ENCODE measurements around the gene CORO7. TPM values are rescaled to one million over a fixed set of nuclear protein-coding genes. Genes with fewer than 3 reads are reported as not detected.
A peak's percentile ranks its signal among the peaks of the same experiment; 100 is the strongest.
"Not testable (repeated sequence)": the region's sequence is repeated elsewhere in the genome, so short reads cannot be mapped to it uniquely, and the experiment has no call there.

Gene CORO7
- total RNA-seq, 1 donor from 2014 or later: 11.6 TPM

GRCh38 chr16:4404967-4405696 lies 11.3 kb downstream of the CORO7 start:
- DNase-seq (no peak), ATAC-seq (ENCODE audit: poor library complexity) (no peak)
- intact Hi-C loops (cut with DNase I): loop anchor here (5.0 to 10.0 kb wide), 2 partner anchors 118 to 200 kb away; no protein-coding TSS in a partner anchor

- intact Hi-C loops (cut with DNase I): loop anchor here (5.0 to 10.0 kb wide), 2 partner anchors 117 to 200 kb away; no protein-coding TSS in a partner anchor
- ATAC-seq (ENCODE audit: poor library complexity) (no peak), DNase-seq (no peak)
Observed at GRCh38 chr16:4404247-4404966, 12.0 kb downstream of the CORO7 start.

DNA sequence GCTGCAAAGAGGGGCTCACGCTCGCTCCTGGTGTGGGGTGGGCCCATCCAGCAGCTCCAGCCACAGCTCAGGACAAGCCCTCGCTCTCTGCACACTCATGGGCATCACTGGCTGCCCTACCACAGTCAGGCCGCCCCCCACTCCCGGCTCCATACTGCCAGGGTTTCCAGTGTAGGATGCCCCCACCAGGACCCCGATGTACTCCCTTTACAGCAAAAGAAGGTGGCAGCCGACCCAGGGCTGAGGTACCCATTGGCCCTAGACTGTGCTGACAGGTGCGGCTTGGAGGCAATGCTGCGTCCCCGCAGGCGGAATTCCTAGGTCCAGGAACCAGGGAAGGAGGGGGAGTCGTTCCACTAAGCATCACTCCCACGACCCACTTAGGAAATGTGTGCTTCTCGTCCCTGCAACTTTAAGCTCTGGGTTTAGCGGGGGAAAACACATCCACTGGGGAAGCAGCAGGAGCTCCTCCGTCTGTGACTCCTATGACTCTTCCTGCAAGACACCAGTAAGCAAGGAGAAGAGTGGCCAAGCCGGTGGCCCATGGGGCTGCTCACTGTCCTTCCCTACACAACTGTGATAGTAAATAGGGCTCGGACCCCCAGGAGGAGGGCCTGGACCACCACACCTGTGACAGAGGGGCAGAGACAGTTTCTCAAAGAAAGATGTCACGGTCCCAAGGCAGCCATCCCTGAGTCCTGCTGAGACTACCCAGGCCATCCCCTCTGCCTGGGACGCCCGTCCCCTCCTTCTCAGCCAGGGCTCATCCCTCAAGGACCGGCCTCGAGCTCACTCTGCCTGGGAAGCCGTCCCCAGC lies 13.1 kb downstream of the CORO7 start:
- ATAC-seq (ENCODE audit: poor library complexity) (no peak), DNase-seq (no peak)
- intact Hi-C loops (cut with DNase I): loop anchor here (2.0 to 10.0 kb wide), 3 partner anchors 45 to 199 kb away; no protein-coding TSS in a partner anchor

- DNase-seq: peak; percentile 91
- peak; percentile 95 for ATAC-seq (ENCODE audit: poor library complexity)
- intact Hi-C loops (cut with DNase I): loop anchor here (2.0 to 10.0 kb wide), 3 partner anchors 44 to 198 kb away; no protein-coding TSS in a partner anchor
Observed at GRCh38 chr16:4402439-4403132, 13.8 kb downstream of the CORO7 start.

DNA sequence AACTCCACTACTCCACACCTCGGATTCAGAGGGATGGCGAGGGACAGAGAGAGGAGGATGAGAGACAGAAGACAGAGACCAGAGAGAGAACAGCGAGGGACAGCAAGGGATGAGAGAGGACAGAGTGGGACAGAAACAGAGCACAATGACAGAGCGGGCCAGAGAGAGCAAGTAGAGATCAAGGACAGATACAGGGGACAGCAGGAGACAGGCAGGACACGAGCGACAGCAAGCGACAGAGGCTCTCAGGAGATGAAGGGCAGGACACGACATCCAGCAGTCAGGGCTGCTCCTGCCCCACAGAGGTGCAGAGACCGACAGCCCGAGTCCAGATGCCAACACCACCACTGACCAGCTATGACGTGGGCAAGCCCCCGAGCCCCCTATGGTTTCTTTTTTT lies 14.9 kb downstream of the CORO7 start:
- no peak for DNase-seq
- intact Hi-C loops (cut with DNase I): loop anchor here (5.0 to 10.0 kb wide), 2 partner anchors 114 to 197 kb away; no protein-coding TSS in a partner anchor
- no peak for ATAC-seq (ENCODE audit: poor library complexity)

GRCh38 chr16:4401094-4401501 lies 15.3 kb downstream of the CORO7 start:
- ATAC-seq (ENCODE audit: poor library complexity): no peak
- peak; percentile 21 for DNase-seq
- intact Hi-C loops (cut with DNase I): loop anchor here (5.0 to 10.0 kb wide), 2 partner anchors 114 to 196 kb away; no protein-coding TSS in a partner anchor

GRCh38 chr16:4399001-4399730 lies 17.2 kb downstream of the CORO7 start:
- ATAC-seq (ENCODE audit: poor library complexity) (no peak), DNase-seq (no peak)
- intact Hi-C loops (cut with DNase I): no loop called here

GRCh38 chr16:4395055-4395726 lies 21.2 kb downstream of the CORO7 start:
- DNase-seq (no peak), ATAC-seq (ENCODE audit: poor library complexity) (no peak)
- intact Hi-C loops (cut with DNase I): no loop called here

GRCh38 chr16:4393850-4394249 lies 22.5 kb downstream of the CORO7 start:
- intact Hi-C loops (cut with DNase I); ATAC-seq (ENCODE audit: poor library complexity); DNase-seq: not testable (repeated sequence)

DNA sequence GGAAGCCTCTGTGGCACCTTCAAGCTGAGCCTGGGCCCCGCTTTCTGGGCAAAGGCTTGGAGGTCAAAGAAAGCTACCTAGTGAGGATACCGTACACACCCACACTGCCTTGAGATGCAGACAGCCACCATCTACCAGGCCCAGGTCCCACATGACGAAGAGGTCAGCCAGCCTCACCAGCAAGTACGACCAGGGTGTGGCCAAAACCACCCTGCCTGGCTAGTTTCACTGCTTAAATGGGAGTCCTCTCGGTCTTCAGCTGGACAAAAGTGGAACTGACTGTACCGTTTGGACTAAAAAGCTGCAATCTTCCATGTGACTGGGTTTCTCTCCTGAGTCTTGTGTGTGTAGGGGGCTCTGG lies 23.2 kb downstream of the CORO7 start:
- ATAC-seq (ENCODE audit: poor library complexity) (no peak), DNase-seq (no peak)
- intact Hi-C loops (cut with DNase I): no loop called here

- DNase-seq (no peak), ATAC-seq (ENCODE audit: poor library complexity) (peak; percentile 13)
- intact Hi-C loops (cut with DNase I): no loop called here
Observed at GRCh38 chr16:4392382-4393239, 23.8 kb downstream of the CORO7 start.

DNA sequence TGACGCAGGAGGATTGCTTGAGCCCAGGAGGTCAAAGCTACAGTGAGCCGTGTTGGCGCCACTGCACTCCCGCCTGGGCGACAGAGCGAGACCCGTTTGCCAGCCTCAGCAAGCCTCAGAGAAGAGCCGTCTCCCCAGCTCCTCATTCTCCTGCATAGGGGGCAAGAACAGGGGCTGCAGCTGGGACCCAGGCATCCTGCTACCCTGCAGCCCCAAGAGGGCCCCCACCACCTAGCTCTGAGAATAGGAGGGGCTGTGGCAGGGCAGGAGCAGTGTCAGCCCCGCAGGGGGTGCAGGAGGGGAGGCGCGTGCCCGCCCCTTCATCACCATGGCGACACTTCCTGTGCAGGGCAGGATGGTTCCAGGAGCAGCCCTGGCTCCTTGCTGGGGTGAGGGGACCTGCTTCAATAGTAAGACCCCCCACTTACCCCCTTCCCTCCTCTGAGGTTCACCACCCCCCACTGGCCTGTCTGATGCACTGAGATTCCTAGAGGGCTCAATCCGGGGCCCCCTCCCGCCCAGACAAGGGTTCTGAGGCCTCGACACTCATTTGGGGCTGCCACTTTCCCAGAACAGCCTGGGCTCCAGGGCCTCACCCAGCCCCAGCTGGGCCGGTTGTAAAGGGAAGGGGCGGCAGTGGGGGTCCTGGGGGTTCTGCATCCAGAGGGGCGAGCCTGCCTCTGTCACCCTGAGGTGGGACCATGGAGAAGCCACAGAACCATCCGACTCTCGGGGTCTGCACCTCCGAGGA lies 24.6 kb downstream of the CORO7 start:
- intact Hi-C loops (cut with DNase I): no loop called here
- DNase-seq (no peak), ATAC-seq (ENCODE audit: poor library complexity) (no peak)

DNA sequence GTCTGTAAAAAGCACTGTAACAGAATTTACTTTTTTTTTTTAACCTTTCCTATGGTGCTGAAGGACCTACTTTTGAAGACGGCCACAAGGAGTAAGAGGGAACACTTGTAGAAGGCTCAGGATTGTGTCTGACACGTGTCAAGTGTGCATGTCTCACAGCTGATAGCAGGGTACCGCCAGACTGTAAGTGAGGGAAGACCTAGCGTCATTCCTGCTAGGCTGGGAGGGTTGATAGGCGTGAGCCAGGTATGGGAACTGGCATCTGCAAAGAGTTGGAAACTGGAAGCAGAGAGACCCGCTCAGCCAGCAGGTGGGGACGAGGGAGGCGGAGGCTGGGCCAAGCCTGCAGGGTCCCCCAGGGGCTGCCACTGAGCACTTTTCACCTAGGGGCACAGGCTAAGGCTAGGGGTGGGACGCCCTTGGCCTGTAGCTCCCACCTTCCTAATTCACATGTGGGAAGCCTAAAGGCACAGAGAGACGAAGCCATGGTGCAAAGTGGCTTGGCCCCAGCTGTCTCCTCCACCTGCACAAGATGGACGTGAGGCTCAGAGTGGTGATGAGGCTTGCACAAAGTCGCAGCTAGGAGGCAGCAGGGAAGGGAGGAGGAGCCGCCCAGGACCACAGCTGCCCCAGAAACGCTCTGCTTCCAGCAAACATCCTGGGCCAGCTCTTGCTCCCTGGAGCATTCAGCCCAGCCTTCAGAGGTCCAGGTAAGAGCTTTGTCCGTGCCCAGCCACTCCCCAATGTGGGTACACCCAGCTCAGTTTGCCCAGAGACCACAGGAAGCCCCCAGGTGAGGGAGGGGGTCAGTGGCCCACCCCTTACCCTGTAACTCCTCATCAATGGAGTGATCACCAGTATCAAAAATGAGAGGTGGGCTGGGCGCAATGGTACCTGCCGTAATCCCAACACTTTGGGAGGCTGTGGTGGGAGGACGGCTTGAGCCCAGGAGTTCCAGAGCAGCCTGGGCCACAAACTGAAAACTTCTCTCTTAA lies 25.8 kb downstream of the CORO7 start:
- ATAC-seq (ENCODE audit: poor library complexity): no peak
- intact Hi-C loops (cut with DNase I): no loop called here
- DNase-seq: no peak

GRCh38 chr16:4389051-4389955 lies 27.1 kb downstream of the CORO7 start:
- intact Hi-C loops (cut with DNase I): no loop called here
- no peak for DNase-seq
- no peak for ATAC-seq (ENCODE audit: poor library complexity)

Data from Right ventricle myocardium superior (tissue), 1 donor.